C4-2B (cell line): ENCODE data around the gene TMEM252.

Source experiments
- H3K27ac ChIP-seq: fragments of 450-650 bp; 2 replicates; pipeline ENCODE4 v1.5.1; 2017
- CTCF ChIP-seq: fragments of 450-650 bp; conservative IDR thresholded peaks from 2 replicates; pipeline ENCODE4 v1.5.1; 2017; ENCODE audit warnings: mild to moderate bottlenecking
- ZFX ChIP-seq: fragments of 450-650 bp; IDR thresholded peaks from 2 replicates; pipeline ENCODE4 v1.6.1; 2017

The TMEM252 gene

DNA sequence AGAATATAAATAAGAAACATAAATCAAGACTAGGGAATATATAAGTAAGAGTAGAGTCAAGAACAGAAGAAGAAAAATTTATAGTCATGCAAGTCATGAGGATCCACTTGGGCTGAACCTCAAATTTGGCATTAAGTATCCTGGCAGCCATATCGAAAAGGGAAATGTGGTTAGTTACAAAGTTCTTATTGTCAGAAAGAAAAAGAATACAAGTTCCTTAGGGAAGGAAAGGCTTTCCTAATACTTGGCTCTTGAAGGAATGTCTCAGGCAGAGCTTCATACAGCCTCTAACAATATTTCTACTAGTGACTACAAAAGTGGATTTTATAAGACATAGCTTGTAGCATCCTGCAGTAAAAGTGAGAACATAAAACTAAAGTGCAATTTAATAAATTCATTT lies 45.4 kb downstream of the TMEM252 start:
- TF ChIP-seq ZFX: no peak
- TF ChIP-seq CTCF: no peak
- no peak overlapping the region for H3K27ac ChIP-seq

DNA sequence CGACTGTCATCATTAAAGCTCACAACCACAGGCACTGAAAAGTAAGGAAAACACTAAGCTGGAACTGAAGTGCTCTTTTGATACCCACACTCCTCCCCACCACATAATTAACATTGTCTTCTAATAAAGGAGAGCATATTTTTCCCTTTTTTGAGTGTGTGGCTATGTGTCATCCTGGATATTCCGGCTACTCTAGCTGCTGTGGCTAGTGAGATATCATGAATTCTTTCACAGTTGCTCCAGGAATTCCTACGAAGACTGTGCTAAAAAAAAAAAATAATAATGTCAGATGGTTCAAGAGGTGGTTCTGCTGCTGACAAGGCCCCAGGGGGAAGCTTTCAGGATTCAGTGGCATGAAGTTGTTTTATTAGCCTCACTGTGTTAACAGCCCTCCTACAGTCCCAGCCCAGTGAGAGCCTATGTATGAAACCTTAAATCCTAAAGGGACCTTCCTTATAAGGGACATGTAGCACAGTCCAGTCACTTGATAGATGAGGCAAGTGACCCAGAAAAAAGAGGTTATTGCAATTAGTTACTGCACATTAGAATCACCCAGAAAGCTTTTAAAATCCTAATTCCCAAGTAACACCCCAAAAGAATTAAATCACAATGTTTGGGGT lies 46.6 kb downstream of the TMEM252 start:
- TF ChIP-seq CTCF (no peak), ZFX (no peak)
- no peak overlapping the region for H3K27ac ChIP-seq

- no peak overlapping the region for H3K27ac ChIP-seq
- TF ChIP-seq CTCF (no peak), ZFX (no peak)
Observed at GRCh38 chr9:68493541-68493940, 47.1 kb downstream of the TMEM252 start.

DNA sequence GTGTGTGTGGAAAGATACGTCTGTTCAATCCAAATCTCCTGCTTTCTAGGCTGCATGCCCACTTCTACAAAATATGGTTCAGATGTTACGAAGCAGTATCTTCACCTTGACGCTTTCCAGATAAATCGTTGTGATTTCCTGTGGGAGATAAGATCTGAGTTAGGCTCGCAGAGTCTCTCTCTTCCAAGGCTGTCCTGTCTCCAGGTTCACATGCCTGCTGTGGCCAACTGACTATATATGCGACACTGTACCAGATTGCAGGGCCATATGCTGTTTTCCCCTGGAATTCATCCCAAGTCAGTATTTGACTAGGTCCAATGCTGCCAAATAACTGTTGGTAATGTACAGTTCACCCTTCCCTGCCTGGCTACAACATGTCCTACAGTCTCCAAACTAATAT lies 47.9 kb downstream of the TMEM252 start:
- H3K27ac ChIP-seq: peak overlapping the region; percentile 60
- no peak for TF ChIP-seq CTCF

DNA sequence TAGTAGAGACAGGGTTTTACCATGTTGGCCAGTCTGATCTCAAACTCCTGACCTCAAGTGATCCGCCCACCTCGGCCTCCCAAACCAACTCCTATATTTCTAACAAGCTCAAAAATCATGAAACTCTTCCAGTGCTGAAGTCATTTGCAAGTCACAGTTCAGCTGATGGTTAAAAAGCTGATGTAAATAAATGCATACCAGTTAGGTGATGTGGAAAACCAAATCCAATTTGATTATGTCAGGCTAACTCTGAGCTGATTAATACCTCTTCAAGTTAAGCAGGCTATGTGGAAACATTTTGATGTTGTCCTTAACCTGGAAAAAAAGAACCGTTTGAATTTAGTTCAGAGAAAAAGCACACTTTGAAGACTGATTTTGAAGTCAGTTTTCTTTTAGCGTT lies 51.0 kb downstream of the TMEM252 start:
- no peak overlapping the region for H3K27ac ChIP-seq
- no peak for TF ChIP-seq ZFX
- no peak for TF ChIP-seq CTCF

DNA sequence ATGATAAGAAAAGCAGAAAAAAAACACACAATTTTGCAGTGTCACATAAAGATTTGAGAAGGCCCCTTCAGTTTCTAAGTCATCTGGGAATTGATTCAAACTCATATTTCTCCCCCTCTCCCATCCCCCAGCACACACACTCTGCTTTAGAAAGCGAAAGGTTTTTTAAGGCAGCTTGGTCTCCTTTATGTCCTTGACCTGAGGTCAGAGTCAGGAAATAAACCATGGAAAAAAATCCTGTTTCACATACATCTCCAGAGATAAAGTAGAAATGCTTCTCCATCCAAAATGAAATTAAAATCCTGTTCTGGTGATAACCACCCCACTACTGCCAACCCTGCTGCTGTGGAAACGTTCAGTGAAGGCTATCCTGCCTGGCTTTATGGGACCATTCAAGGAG lies 52.6 kb downstream of the TMEM252 start:
- no peak overlapping the region for H3K27ac ChIP-seq
- TF ChIP-seq CTCF: no peak
- no peak for TF ChIP-seq ZFX
